NT2/D1 (cell line): ENCODE measurements around the gene OR6C70.

Experiments used
- SUZ12 ChIP-seq: IDR thresholded peaks from 2 replicates; pipeline ENCODE4 v1.6.1; 2011; ENCODE audit not compliant: insufficient read length, insufficient read depth; ENCODE audit errors: extremely low read depth
- YY1 ChIP-seq: IDR thresholded peaks from 2 replicates; pipeline ENCODE4 v1.6.1; 2011; ENCODE audit not compliant: insufficient read length, insufficient read depth

- no peak for TF ChIP-seq YY1
- TF ChIP-seq SUZ12: no peak
Measured at GRCh38 chr12:55467836-55468235, 2.1 kb downstream of the OR6C70 start.
